IMR-90 (cell line): ENCODE results near the gene GAS7. TPM values are rescaled to one million over a fixed set of nuclear protein-coding genes. Genes with fewer than 3 reads are reported as not detected.

Experiments
- ATAC-seq: fragments of 200-7000 bp; cut with Tn5 transposase; 2 replicates; pipeline ENCODE4 v1.9.1; 2020; ENCODE audit warnings: low read depth, mild to moderate bottlenecking, moderate library complexity
- BruUV-seq: library from RNA; stranded (reverse); fragments of 400-500 nt; replicated peaks from 2 replicates; lab custom pipeline; 2021; lab: Mats Ljungman, UMichigan
- CTCF ChIA-PET: fragments of 300-600 bp; formaldehyde crosslinking; extraction: SDS; loops from one replicate; lab custom pipeline; 2021; ENCODE audit warnings: antibody characterized with exemption; lab: Yijun Ruan, JAX
- POLR2A ChIA-PET: fragments of 300-600 bp; sonication (Branson Sonifier 250); formaldehyde crosslinking; loops from one replicate; lab custom pipeline; 2022; ENCODE audit warnings: antibody characterized with exemption; ENCODE audit not compliant: unreplicated experiment; lab: Charles Lee
- DNase-seq: peaks from one replicate; pipeline ENCODE4 v3.0.0; 2013
- H2AFZ ChIP-seq: replicated peaks from 2 replicates; pipeline ENCODE3; 2013; ENCODE audit warnings: low read length, mild to moderate bottlenecking; ENCODE audit not compliant: poor library complexity
- H2AK5ac ChIP-seq: 2 replicates; pipeline ENCODE4 v1.6.1; 2013; ENCODE audit warnings: low read depth, low read length, inconsistent platforms
- H2AK9ac ChIP-seq: replicated peaks from 2 replicates; pipeline ENCODE3; 2013; ENCODE audit warnings: mild to moderate bottlenecking, low read depth, low read length, moderate library complexity; ENCODE audit not compliant: poor library complexity
- H2BK120ac ChIP-seq: 2 replicates; pipeline ENCODE4 v1.6.1; 2013; ENCODE audit warnings: low read depth, low read length, inconsistent platforms
- H2BK15ac ChIP-seq: 3 replicates; pipeline ENCODE4 v1.6.1; 2013; ENCODE audit warnings: low read depth, low read length, inconsistent platforms
- H2BK20ac ChIP-seq: 2 replicates; pipeline ENCODE4 v1.6.1; 2013; ENCODE audit warnings: low read depth, mild to moderate bottlenecking, inconsistent platforms, low read length, moderate library complexity
- H2BK5ac ChIP-seq: 2 replicates; pipeline ENCODE4 v1.6.1; 2013; ENCODE audit warnings: mild to moderate bottlenecking, low read depth, low read length, inconsistent platforms; ENCODE audit not compliant: poor library complexity, severe bottlenecking
- H3K14ac ChIP-seq: replicated peaks from 2 replicates; pipeline ENCODE4 v1.6.1; 2013; ENCODE audit warnings: low read depth, low read length, inconsistent platforms
- H3K18ac ChIP-seq: 2 replicates; pipeline ENCODE4 v1.6.1; 2013; ENCODE audit warnings: low read depth, low read length, control low read depth
- H3K23ac ChIP-seq: 2 replicates; pipeline ENCODE4 v1.6.1; 2013; ENCODE audit warnings: low read depth, low read length, inconsistent platforms
- H3K27ac ChIP-seq: 2 replicates; pipeline ENCODE4 v1.5.1; 2013; ENCODE audit warnings: mild to moderate bottlenecking, control low read depth, low read length; ENCODE audit not compliant: insufficient read depth
- H3K27me3 ChIP-seq: 2 replicates; pipeline ENCODE4 v1.6.1; 2013; ENCODE audit warnings: low read length; ENCODE audit not compliant: control insufficient read depth, insufficient read depth
- H3K36me3 ChIP-seq: 2 replicates; pipeline ENCODE4 v1.6.1; 2013; ENCODE audit warnings: low read length, mixed read lengths; ENCODE audit not compliant: control insufficient read depth, insufficient read depth
- H3K4ac ChIP-seq: 2 replicates; pipeline ENCODE4 v1.6.1; 2013; ENCODE audit warnings: low read depth, low read length, inconsistent platforms
- H3K4me1 ChIP-seq: 2 replicates; pipeline ENCODE4 v1.6.1; 2013; ENCODE audit warnings: low read length, mixed read lengths; ENCODE audit not compliant: control insufficient read depth, insufficient read depth
- H3K4me2 ChIP-seq: 2 replicates; pipeline ENCODE4 v1.6.1; 2013; ENCODE audit warnings: low read depth, mild to moderate bottlenecking, control low read depth, low read length, moderate library complexity
- H3K4me3 ChIP-seq: 2 replicates; pipeline ENCODE4 v1.5.1; 2013; ENCODE audit warnings: low read depth, mild to moderate bottlenecking, control low read depth, low read length, moderate library complexity; ENCODE audit not compliant: insufficient read depth
- H3K56ac ChIP-seq: 2 replicates; pipeline ENCODE4 v1.6.1; 2013; ENCODE audit warnings: low read length, inconsistent platforms; ENCODE audit not compliant: insufficient read depth; ENCODE audit errors: extremely low read depth
- H3K79me1 ChIP-seq, 2 experiments: 2 replicates each; pipeline ENCODE4 v1.6.1; 2013; ENCODE audit warnings: low read length in 2 of 2, inconsistent platforms in 1 of 2, low read depth in 1 of 2
- H3K9ac ChIP-seq: 2 replicates; pipeline ENCODE4 v1.6.1; 2013; ENCODE audit warnings: low read depth, low read length, control low read depth
- H3K9me1 ChIP-seq: 2 replicates; pipeline ENCODE4 v1.6.1; 2013; ENCODE audit warnings: low read length, inconsistent platforms; ENCODE audit not compliant: insufficient read depth
- H3K9me3 ChIP-seq: 2 replicates; pipeline ENCODE4 v1.6.1; 2013; ENCODE audit warnings: low read length; ENCODE audit not compliant: control insufficient read depth, insufficient read depth
- H4K20me1 ChIP-seq: 2 replicates; pipeline ENCODE4 v1.6.1; 2013; ENCODE audit warnings: low read length, inconsistent platforms; ENCODE audit not compliant: insufficient read depth
- H4K5ac ChIP-seq: 2 replicates; pipeline ENCODE4 v1.6.1; 2013; ENCODE audit warnings: mild to moderate bottlenecking, low read depth, low read length, control low read depth
- H4K8ac ChIP-seq, 2 experiments: 2 replicates each; pipeline ENCODE4 v1.6.1; 2013; ENCODE audit warnings: low read depth in 2 of 2, low read length in 2 of 2, control low read depth in 1 of 2, inconsistent platforms in 1 of 2
- H4K91ac ChIP-seq: 2 replicates; pipeline ENCODE4 v1.6.1; 2013; ENCODE audit warnings: low read depth, low read length, inconsistent platforms; ENCODE audit not compliant: insufficient read depth
- BHLHE40 ChIP-seq: fragments of 150-350 bp; IDR thresholded peaks from 2 replicates; pipeline ENCODE4 v1.6.1; 2016; ENCODE audit warnings: mild to moderate bottlenecking, low read depth, low read length
- CEBPB ChIP-seq: IDR thresholded peaks from 2 replicates; pipeline ENCODE4 v1.6.1; 2012; ENCODE audit warnings: low read depth, low read length, improper control_type of control experiment
- CHD1 ChIP-seq: IDR thresholded peaks from 2 replicates; pipeline ENCODE4 v1.6.1; 2012; ENCODE audit warnings: low read depth, low read length, improper control_type of control experiment
- FOS ChIP-seq: fragments of 150-350 bp; IDR thresholded peaks from 2 replicates; pipeline ENCODE4 v1.6.1; 2016; ENCODE audit warnings: low read depth, low read length
- MAFK ChIP-seq: IDR thresholded peaks from 2 replicates; pipeline ENCODE4 v1.6.1; 2012; ENCODE audit warnings: low read depth, low read length, improper control_type of control experiment
- MAZ ChIP-seq: IDR thresholded peaks from 2 replicates; pipeline ENCODE4 v1.6.1; 2012; ENCODE audit warnings: low read depth, mild to moderate bottlenecking, low read length, improper control_type of control experiment, moderate library complexity, borderline replicate concordance
- MXI1 ChIP-seq: IDR thresholded peaks from 2 replicates; pipeline ENCODE4 v1.6.1; 2012; ENCODE audit warnings: low read depth, mild to moderate bottlenecking, low read length, moderate library complexity, borderline replicate concordance
- NFE2L2 ChIP-seq: fragments of 150-350 bp; IDR thresholded peaks from 2 replicates; pipeline ENCODE4 v1.6.1; 2016; ENCODE audit warnings: low read depth, mild to moderate bottlenecking, low read length
- POLR2A ChIP-seq: IDR thresholded peaks from 2 replicates; pipeline ENCODE4 v1.6.1; 2012; ENCODE audit warnings: mild to moderate bottlenecking, low read depth, low read length
- RAD21 ChIP-seq: IDR thresholded peaks from 2 replicates; pipeline ENCODE4 v1.6.1; 2012; ENCODE audit warnings: low read length, improper control_type of control experiment
- RCOR1 ChIP-seq: IDR thresholded peaks from 2 replicates; pipeline ENCODE4 v1.6.1; 2012; ENCODE audit warnings: mild to moderate bottlenecking, low read length, improper control_type of control experiment; ENCODE audit not compliant: insufficient replicate concordance
- RFX5 ChIP-seq: IDR thresholded peaks from 2 replicates; pipeline ENCODE4 v1.8.0; 2012; ENCODE audit warnings: low read depth, mild to moderate bottlenecking, low read length, moderate library complexity
- SMC3 ChIP-seq: fragments of 150-350 bp; IDR thresholded peaks from 2 replicates; pipeline ENCODE4 v1.6.1; 2016; ENCODE audit warnings: low read depth, mild to moderate bottlenecking, antibody characterized with exemption, low read length, moderate library complexity
- WGBS, 2 experiments: methylation state at CpG; one replicate each; pipeline versions ENCODE4 v1.1.5 to v1.1.7; 2013; ENCODE audit warnings: missing lambda C conversion rate in 2 of 2; ENCODE audit not compliant: insufficient read length in 1 of 2; ENCODE audit errors: extremely low coverage in 2 of 2; 5-methylcytosine and 5-hydroxymethylcytosine counted together
- dilution Hi-C: fragments of 300-500 bp; cut with HindIII; formaldehyde crosslinking; loops from one replicate; pipeline ENCODE4 v1.14.3; 2018; ENCODE audit warnings: low sequenced_read_pairs; ENCODE audit not compliant: unreplicated experiment
- in situ Hi-C: fragments of 300-500 bp; cut with MboI; formaldehyde crosslinking; loops from 3 replicates; pipeline ENCODE4 v1.14.3; 2019; ENCODE audit warnings: low sequenced_read_pairs, inconsistent platforms, mixed read lengths
- intact Hi-C: fragments of 100-400 bp; cut with micrococcal nuclease; formaldehyde crosslinking; loops from 2 replicates; pipeline ENCODE4 v1.10.0; 2022
- polyA plus RNA-seq, 3 experiments: library from polyadenylated mRNA; depleted of rRNA; stranded (reverse); fragments of >200 nt; gene quantifications; 2 replicates each; pipeline ENCODE4 v1.2.3, GENCODE V29; 2012; ENCODE audit warnings: low replicate concordance in 1 of 3
- total RNA-seq: library from RNA; depleted of rRNA; stranded (reverse); fragments of >200 nt; gene quantifications from 2 replicates; pipeline ENCODE4 v1.2.3, GENCODE V29; 2012
- TF ChIP-seq, protein P1 (sequence below): conservative IDR thresholded peaks from 2 replicates; pipeline ENCODE4 v1.5.1; 2012; ENCODE audit warnings: mild to moderate bottlenecking, low read depth, low read length, improper control_type of control experiment
- TF ChIP-seq, protein P2 (sequence below): fragments of 150-350 bp; IDR thresholded peaks from 2 replicates; pipeline ENCODE4 v1.6.1; 2016; ENCODE audit warnings: low read depth, mild to moderate bottlenecking, low read length, moderate library complexity, borderline replicate concordance
- TF ChIP-seq, protein P3 (sequence below): fragments of 150-350 bp; IDR thresholded peaks from 2 replicates; pipeline ENCODE4 v1.6.1; 2017; ENCODE audit warnings: mild to moderate bottlenecking, antibody characterized with exemption, low read length, low read depth

Gene GAS7
- total and polyA plus RNA-seq, 2 of the 4 experiments (the other 2 are of a cell fraction), result 4.6 to 5.0 TPM

DNA sequence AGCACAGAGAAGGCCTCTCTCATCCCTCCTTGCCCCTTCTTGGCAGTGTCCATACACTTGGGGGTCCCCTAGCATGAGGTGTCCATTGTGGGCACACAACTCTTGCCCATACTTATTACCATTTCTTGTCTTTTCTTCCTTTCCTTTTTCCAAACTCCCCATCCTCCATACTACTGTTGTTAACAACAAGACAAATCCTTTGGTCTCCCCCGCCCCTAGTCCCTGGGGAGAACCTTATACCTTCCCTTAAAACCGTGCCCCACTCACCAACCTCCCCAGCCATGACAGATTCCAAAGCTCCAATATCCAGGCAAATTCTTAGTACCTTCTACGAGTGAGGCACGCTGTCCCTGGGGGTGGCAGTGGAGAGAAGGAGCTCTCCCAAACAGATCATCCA lies 82.9 kb downstream of the GAS7 start:
- Histone ChIP-seq H2BK20ac (peak overlapping the region; percentile 88), H3K36me3 (no peaks in the 10 kb centered on the region), H2AK9ac (peak overlapping the region; percentile 77), H2AFZ (peak overlapping the region; percentile 88), H4K5ac (peak overlapping the region; percentile 17; the same call in 1 of the 2 replicates), H3K4me1 (peaks cover 23% of the 10 kb centered on the region), H2BK5ac (peak overlapping the region; percentile 60), H2BK120ac (peak overlapping the region; percentile 94), H3K9ac (no peak overlapping the region), H4K8ac (peak overlapping the region; percentile 25 to 79; a peak in 3 of 4 replicates), H3K18ac (peak overlapping the region; percentile 21), H3K4ac (peak overlapping the region; percentile 74), H2BK15ac (peak overlapping the region; percentile 77; the same call in 2 of the 3 replicates), H3K14ac (peak overlapping the region; percentile 79), H3K4me3 (no peak overlapping the region), H3K79me1 (peaks cover 0 to 4% of the 10 kb centered on the region in 2 experiments; a peak in 1 of 4 replicates), H3K56ac (no peak overlapping the region; the same call in 1 of the 2 replicates), H3K23ac (peak overlapping the region; percentile 55; the same call in 1 of the 2 replicates), H4K20me1 (no peaks in the 10 kb centered on the region), H3K9me1 (peaks cover 11% of the 10 kb centered on the region), H2AK5ac (peak overlapping the region; percentile 88), H4K91ac (peak overlapping the region; percentile 89), H3K9me3 (no peaks in the 10 kb centered on the region; the same call in 1 of the 2 replicates), H3K27ac (peak overlapping the region; percentile 70), H3K4me2 (peak overlapping the region; percentile 1; the same call in 1 of the 2 replicates), H3K27me3 (no peaks in the 10 kb centered on the region)
- no TSS peak for BruUV-seq
- in situ Hi-C loops, result no loop called here
- DNase-seq, result no peak
- ATAC-seq, result no peak
- dilution Hi-C loops, result no loop called here
- no CpG with 5 or more reads among the region's 4 CpGs for WGBS, 2 experiments
- TF ChIP-seq, protein P1, sequence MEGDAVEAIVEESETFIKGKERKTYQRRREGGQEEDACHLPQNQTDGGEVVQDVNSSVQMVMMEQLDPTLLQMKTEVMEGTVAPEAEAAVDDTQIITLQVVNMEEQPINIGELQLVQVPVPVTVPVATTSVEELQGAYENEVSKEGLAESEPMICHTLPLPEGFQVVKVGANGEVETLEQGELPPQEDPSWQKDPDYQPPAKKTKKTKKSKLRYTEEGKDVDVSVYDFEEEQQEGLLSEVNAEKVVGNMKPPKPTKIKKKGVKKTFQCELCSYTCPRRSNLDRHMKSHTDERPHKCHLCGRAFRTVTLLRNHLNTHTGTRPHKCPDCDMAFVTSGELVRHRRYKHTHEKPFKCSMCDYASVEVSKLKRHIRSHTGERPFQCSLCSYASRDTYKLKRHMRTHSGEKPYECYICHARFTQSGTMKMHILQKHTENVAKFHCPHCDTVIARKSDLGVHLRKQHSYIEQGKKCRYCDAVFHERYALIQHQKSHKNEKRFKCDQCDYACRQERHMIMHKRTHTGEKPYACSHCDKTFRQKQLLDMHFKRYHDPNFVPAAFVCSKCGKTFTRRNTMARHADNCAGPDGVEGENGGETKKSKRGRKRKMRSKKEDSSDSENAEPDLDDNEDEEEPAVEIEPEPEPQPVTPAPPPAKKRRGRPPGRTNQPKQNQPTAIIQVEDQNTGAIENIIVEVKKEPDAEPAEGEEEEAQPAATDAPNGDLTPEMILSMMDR, result no peak
- no peak for TF ChIP-seq RAD21
- TF ChIP-seq RFX5, result no peak
- TF ChIP-seq, protein P2, sequence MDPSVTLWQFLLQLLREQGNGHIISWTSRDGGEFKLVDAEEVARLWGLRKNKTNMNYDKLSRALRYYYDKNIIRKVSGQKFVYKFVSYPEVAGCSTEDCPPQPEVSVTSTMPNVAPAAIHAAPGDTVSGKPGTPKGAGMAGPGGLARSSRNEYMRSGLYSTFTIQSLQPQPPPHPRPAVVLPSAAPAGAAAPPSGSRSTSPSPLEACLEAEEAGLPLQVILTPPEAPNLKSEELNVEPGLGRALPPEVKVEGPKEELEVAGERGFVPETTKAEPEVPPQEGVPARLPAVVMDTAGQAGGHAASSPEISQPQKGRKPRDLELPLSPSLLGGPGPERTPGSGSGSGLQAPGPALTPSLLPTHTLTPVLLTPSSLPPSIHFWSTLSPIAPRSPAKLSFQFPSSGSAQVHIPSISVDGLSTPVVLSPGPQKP, result no peak
- TF ChIP-seq NFE2L2, result no peak
- no peak for TF ChIP-seq BHLHE40
- TF ChIP-seq, protein P3, sequence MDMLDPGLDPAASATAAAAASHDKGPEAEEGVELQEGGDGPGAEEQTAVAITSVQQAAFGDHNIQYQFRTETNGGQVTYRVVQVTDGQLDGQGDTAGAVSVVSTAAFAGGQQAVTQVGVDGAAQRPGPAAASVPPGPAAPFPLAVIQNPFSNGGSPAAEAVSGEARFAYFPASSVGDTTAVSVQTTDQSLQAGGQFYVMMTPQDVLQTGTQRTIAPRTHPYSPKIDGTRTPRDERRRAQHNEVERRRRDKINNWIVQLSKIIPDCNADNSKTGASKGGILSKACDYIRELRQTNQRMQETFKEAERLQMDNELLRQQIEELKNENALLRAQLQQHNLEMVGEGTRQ, result no peak
- TF ChIP-seq CHD1, result no peak
- TF ChIP-seq SMC3, result no peak
- no peak for TF ChIP-seq RCOR1
- no peak for TF ChIP-seq MAZ
- no peak for TF ChIP-seq MXI1
- TF ChIP-seq CEBPB, result no peak
- no peak for TF ChIP-seq POLR2A
- TF ChIP-seq MAFK, result no peak
- TF ChIP-seq FOS, result no peak
- ChIA-PET CTCF (interaction anchor here (0.5 to 1.1 kb wide), 2 partner anchors 35 to 499 kb away, joined by 3 read pairs; no protein-coding TSS in a partner anchor), POLR2A (no interaction called here)
- intact Hi-C loops, result no loop called here
